Stimulated activated CD8-positive, alpha-beta memory T cell treated with anti-CD3 and anti-CD28 coated beads, Interleukin-7, amount 100 ng/mL, for 48 hours (primary cell): ENCODE measurements around the gene ANKRA2.

Source experiments
- DNase-seq, 2 donors: peaks; one replicate each; pipeline ENCODE4 v3.0.0-alpha.2; 2020; ENCODE audit warnings: low read depth in 1 of 2; ENCODE audit errors: extremely low read depth in 1 of 2

ANKRA2 gene, protein sequence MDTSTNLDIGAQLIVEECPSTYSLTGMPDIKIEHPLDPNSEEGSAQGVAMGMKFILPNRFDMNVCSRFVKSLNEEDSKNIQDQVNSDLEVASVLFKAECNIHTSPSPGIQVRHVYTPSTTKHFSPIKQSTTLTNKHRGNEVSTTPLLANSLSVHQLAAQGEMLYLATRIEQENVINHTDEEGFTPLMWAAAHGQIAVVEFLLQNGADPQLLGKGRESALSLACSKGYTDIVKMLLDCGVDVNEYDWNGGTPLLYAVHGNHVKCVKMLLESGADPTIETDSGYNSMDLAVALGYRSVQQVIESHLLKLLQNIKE

GRCh38 chr5:73565139-73565968, at the start of gene ANKRA2, which contains the start of gene UTP15:
Gene ANKRA2, minus strand, starts transcription at chr5:73565639. Its CDS starts 2,758 bp downstream, at chr5:73562881.
Gene UTP15, plus strand, starts transcription at chr5:73565743. Its CDS starts 1,602 bp downstream, at chr5:73567345.
- peak; percentile 90 to 98 for DNase-seq

GRCh38 chr5:73615085-73615484, 49.6 kb upstream of the ANKRA2 start:
- DNase-seq = no peak

GRCh38 chr5:73612799-73613198, 47.4 kb upstream of the ANKRA2 start:
- no peak for DNase-seq

DNA sequence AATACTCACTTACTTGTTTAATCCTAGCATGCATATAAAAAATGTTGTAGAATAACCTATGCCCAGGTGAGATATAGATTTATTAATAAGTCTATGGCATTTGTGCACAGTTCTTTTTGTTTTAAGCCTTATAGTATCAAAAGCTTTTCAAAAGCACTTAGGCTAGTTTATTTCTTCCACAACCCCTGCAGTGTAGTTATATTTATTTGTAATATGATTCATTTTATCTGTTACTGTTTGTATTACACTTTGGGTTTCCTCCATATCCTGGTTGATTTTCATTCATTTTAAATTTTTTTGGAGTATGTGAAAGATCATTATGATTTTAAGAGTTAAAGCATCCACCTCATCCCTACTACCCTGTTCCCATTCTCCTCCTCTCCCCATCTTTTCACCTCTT, 41.8 kb upstream of the ANKRA2 start:
- DNase-seq = no peak

- no peak for DNase-seq
These were observed 40.8 kb upstream of the ANKRA2 start for GRCh38 chr5:73606206-73606753.

DNA sequence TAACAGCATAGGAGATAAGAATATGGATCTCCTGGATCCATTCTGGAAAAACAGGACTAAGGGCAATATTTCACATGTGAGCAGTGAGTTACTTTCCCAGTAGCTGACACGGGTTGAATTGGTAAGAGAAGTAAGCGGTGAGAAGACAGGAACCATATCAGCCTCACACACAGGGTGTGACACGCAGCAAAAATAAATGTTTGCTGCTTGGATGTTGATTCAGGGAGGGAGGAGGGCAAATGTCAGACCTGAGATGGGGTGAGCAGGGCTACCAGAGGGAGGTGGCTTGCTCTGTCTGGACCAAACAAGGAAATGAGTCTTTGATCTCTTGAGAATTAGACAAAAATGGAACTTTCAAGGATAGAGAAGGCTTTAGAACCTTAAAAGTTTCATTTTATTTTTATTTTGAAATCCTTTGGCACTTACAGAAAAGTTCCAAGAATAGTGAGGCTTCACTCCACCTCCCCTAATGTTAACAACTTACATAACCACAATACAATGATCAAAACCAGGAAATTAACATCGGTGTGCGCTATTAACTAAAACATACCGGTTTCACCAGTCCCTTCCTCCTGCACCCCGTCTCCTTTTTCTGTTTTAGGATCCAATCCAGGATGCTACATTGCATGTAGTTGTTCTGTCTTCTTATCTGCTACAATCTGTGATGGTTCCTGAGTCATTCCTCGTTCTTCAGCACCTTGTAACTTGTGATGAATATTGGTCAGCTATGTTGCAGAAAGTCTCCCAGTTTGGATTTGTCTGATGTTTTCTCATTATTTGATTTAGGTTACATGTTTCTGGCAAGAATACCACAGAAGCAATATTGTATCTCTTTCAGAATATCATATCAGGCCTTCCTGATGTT, 40.0 kb upstream of the ANKRA2 start:
- no peak for DNase-seq

GRCh38 chr5:73603998-73604397, 38.6 kb upstream of the ANKRA2 start:
- no peak for DNase-seq

DNA sequence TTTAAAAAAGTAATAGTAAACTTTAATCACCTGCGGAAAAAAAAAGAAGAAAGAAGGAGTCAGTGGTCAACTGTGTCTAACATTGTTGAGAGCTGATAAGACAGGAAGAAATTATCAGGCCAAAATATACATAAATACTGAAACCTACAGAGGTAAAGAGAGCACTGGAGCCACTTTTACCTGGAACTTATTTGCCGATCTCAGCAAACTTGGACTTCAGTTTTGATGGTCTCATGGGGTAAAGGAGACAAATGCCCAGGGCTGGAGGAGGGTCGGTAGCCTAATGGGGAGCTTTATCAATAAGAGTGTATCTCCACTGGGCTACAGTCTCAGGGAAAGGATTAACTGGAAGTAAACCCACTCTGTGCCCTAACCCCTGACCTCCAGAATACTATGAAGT, 33.9 kb upstream of the ANKRA2 start:
- DNase-seq = no peak

- DNase-seq = no peak
These were observed 31.4 kb upstream of the ANKRA2 start for GRCh38 chr5:73596705-73597328.

GRCh38 chr5:73592551-73592950, 27.1 kb upstream of the ANKRA2 start:
- no peak for DNase-seq

GRCh38 chr5:73591698-73592501, 26.5 kb upstream of the ANKRA2 start:
- DNase-seq = no peak

GRCh38 chr5:73591102-73591695, 25.8 kb upstream of the ANKRA2 start:
- no peak for DNase-seq

- DNase-seq = no peak
These were observed 22.5 kb upstream of the ANKRA2 start for GRCh38 chr5:73587923-73588322.

GRCh38 chr5:73582285-73583145, 17.1 kb upstream of the ANKRA2 start:
- no peak for DNase-seq

DNA sequence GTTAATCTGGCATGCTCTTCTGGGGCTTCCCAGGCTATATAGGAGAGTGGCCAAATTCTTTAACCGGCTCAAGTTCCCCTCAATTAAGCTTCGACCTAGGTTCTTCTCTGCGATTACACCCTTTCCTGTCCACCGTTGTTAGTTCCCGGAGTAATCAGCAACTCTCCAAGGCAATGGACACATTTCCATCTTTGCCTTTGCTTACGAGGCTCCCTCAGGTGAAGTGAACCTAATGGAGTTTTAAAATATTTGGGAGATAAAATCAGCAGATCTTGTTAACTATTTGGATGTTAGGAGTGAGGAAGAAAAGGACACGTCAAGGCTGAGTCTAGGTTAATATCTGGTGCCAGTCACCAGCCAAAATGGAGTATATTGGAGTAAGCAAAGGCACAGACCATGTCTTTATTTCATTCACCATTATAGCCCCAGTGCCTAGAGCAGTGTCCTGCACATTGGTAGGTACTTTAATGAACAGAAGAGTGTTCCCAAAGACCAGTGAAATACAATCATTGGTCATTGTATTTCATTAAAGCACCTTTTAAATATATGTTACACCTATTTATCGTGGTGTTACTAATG, 619 bp upstream of the ANKRA2 start:
- no peak for DNase-seq

GRCh38 chr5:73564675-73565074, 764 bp downstream of the ANKRA2 start:
- no peak for DNase-seq

GRCh38 chr5:73564018-73564417, 1.4 kb downstream of the ANKRA2 start:
- DNase-seq = no peak

GRCh38 chr5:73558950-73559349, 6.5 kb downstream of the ANKRA2 start:
- DNase-seq = no peak
